Muscle of leg (tissue), 11 donors: ENCODE measurements around the gene RETREG3. TPM values are rescaled to one million over a fixed set of nuclear protein-coding genes. Genes with fewer than 3 reads are reported as not detected.
"Not testable (repeated sequence)": the region's sequence is repeated elsewhere in the genome, so short reads cannot be mapped to it uniquely, and the experiment has no call there.

Experiments used
- DNase-seq: peaks from one replicate; pipeline ENCODE4 v3.0.0; 2013
- H3K27ac ChIP-seq: one replicate; pipeline ENCODE4 v1.5.1; 2013; ENCODE audit warnings: mild to moderate bottlenecking, low read length, control low read depth
- H3K27me3 ChIP-seq: one replicate; pipeline ENCODE4 v1.6.1; 2013; ENCODE audit warnings: low read length; ENCODE audit not compliant: control insufficient read depth, insufficient read depth
- H3K36me3 ChIP-seq: one replicate; pipeline ENCODE4 v1.6.1; 2013; ENCODE audit warnings: low read length; ENCODE audit not compliant: control insufficient read depth, insufficient read depth
- H3K4me1 ChIP-seq: one replicate; pipeline ENCODE4 v1.6.1; 2013; ENCODE audit warnings: low read length; ENCODE audit not compliant: control insufficient read depth, insufficient read depth
- H3K4me3 ChIP-seq: one replicate; pipeline ENCODE4 v1.5.1; 2013; ENCODE audit warnings: low read length, control low read depth
- H3K9me3 ChIP-seq: replicated peaks from 2 replicates; pipeline ENCODE4 v1.6.1; 2013; ENCODE audit warnings: low read depth, low read length; ENCODE audit not compliant: control insufficient read depth
- WGBS: methylation state at CpG from one replicate; pipeline ENCODE4 v1.1.5; 2013; ENCODE audit warnings: missing lambda C conversion rate; ENCODE audit not compliant: insufficient coverage; 5-methylcytosine and 5-hydroxymethylcytosine counted together
- polyA plus RNA-seq, 8 donors: library from polyadenylated mRNA; unstranded; fragments of 120-200 nt; gene quantifications; one replicate each; pipeline versions ENCODE4 v1.2.1 to v1.2.3, GENCODE V29; 2013; ENCODE audit warnings: inconsistent platforms in 1 of 8, low replicate concordance in 1 of 8; ENCODE audit not compliant: insufficient read length in 8 of 8, insufficient read depth in 1 of 8
- total RNA-seq: library from RNA; stranded (reverse); fragments of 120-200 nt; gene quantifications from one replicate; pipeline ENCODE4 v1.2.4, GENCODE V29; 2013

Gene RETREG3
- total and polyA plus RNA-seq, 9 donors, result 27.6 to 39.1 (median 31.8) TPM

- Histone ChIP-seq H3K9me3 (no peaks in the 10 kb centered on the region), H3K4me3 (no peak overlapping the region), H3K27ac (no peak overlapping the region), H3K27me3 (no peaks in the 10 kb centered on the region), H3K4me1 (peaks cover 44% of the 10 kb centered on the region), H3K36me3 (peaks cover 42% of the 10 kb centered on the region)
- WGBS, result 75% methylated on average over 4 of the region's 9 CpGs
- DNase-seq, result no peak
Observed at GRCh38 chr17:42563950-42564349, 45.2 kb downstream of the RETREG3 start.

GRCh38 chr17:42563543-42563942 is 45.6 kb downstream of the RETREG3 start:
- Histone ChIP-seq H3K4me3 (no peak overlapping the region), H3K9me3 (no peaks in the 10 kb centered on the region), H3K27me3 (no peaks in the 10 kb centered on the region), H3K4me1 (peaks cover 44% of the 10 kb centered on the region), H3K27ac (no peak overlapping the region), H3K36me3 (peaks cover 38% of the 10 kb centered on the region)
- DNase-seq, result no peak
- 69% methylated on average over 1 of the region's 1 CpG for WGBS

DNA sequence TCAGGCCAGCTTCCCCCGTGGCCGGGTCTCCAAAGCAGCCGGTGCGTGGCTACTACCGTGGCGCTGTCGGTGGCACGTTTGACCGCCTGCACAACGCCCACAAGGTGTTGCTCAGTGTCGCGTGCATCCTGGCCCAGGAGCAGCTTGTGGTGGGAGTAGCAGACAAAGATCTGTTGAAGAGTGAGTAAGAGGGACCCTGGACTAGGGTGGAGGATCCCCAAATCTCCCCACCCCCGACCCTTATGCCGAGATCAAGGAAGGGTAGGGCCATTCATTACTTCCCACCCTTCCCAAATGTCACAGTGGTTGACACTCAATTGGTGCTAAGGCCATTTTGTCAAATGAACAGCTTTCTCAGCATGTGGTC is 46.0 kb downstream of the RETREG3 start:
- Histone ChIP-seq H3K27ac (peak overlapping the region; percentile 96), H3K27me3 (no peaks in the 10 kb centered on the region), H3K4me1 (peaks cover 40% of the 10 kb centered on the region), H3K4me3 (peak overlapping the region; percentile 95), H3K9me3 (no peaks in the 10 kb centered on the region), H3K36me3 (peaks cover 34% of the 10 kb centered on the region)
- DNase-seq, result no peak
- 80% methylated on average over 12 of the region's 14 CpGs for WGBS

GRCh38 chr17:42562388-42563142 is 46.6 kb downstream of the RETREG3 start:
- H3K9me3 ChIP-seq, result no peaks in the 10 kb centered on the region
- H3K27ac ChIP-seq, result peak overlapping the region; percentile 96
- H3K27me3 ChIP-seq, result no peaks in the 10 kb centered on the region
- no peak for DNase-seq
- H3K36me3 ChIP-seq, result peaks cover 34% of the 10 kb centered on the region
- peaks cover 36% of the 10 kb centered on the region for H3K4me1 ChIP-seq
- 6% methylated on average over 38 of the region's 48 CpGs for WGBS
- H3K4me3 ChIP-seq, result peak overlapping the region; percentile 95

GRCh38 chr17:42561897-42562387 is 47.2 kb downstream of the RETREG3 start, which contains the start of gene COASY:
COASY (plus strand) TSS chr17:42562148; CDS start chr17:42562623, 475 bp downstream.
- no peaks in the 10 kb centered on the region for H3K9me3 ChIP-seq
- H3K36me3 ChIP-seq, result peaks cover 34% of the 10 kb centered on the region
- peak; percentile 99 for DNase-seq
- peaks cover 34% of the 10 kb centered on the region for H3K4me1 ChIP-seq
- H3K27ac ChIP-seq, result peak within 1 kb of the TSS; percentile 96
- H3K27me3 ChIP-seq, result no peaks in the 10 kb centered on the region
- WGBS, result 0% methylated on average over 26 of the region's 26 CpGs
- peak within 1 kb of the TSS; percentile 95 for H3K4me3 ChIP-seq

- H3K9me3 ChIP-seq, result no peaks in the 10 kb centered on the region
- peaks cover 29% of the 10 kb centered on the region for H3K4me1 ChIP-seq
- no peak for DNase-seq
- WGBS, result no CpG with 5 or more reads among the region's 3 CpGs
- H3K27me3 ChIP-seq, result no peaks in the 10 kb centered on the region
- H3K36me3 ChIP-seq, result peaks cover 21% of the 10 kb centered on the region
- no peak overlapping the region for H3K4me3 ChIP-seq
- no peak overlapping the region for H3K27ac ChIP-seq
Observed at GRCh38 chr17:42560246-42560645, 48.9 kb downstream of the RETREG3 start.

DNA sequence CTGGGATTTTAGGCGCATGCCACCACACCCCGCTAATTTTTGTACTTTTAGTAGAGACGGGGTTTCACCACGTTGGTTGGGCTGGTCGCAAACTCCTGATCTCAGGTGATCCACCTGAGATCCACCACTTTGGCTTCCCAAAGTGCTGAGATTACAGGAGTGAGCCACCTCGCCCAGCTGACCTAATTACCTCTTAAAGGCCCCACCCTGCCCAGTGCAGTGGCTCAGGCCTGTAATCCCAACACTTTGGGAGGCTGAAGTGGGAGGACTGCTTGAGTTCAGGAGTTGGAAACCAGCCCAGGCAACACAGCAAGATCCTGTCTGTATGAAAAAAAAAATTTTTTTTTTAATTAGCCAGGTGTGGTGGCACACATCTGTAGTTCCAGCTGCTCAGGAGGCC is 50.1 kb downstream of the RETREG3 start:
- Histone ChIP-seq H3K36me3 (peaks cover 9% of the 10 kb centered on the region), H3K9me3 (no peaks in the 10 kb centered on the region), H3K27ac (no peak overlapping the region), H3K4me3 (no peak overlapping the region), H3K27me3 (no peaks in the 10 kb centered on the region), H3K4me1 (peaks cover 34% of the 10 kb centered on the region)
- DNase-seq, result no peak
- WGBS, result 93% methylated on average over 5 of the region's 6 CpGs

GRCh38 chr17:42555961-42556617 is 53.1 kb downstream of the RETREG3 start:
- not testable (repeated sequence) for DNase-seq, H3K36me3 ChIP-seq, H3K27ac ChIP-seq, H3K9me3 ChIP-seq, H3K4me3 ChIP-seq, H3K27me3 ChIP-seq
- 41% methylated on average over 3 of the region's 5 CpGs for WGBS
- peaks cover 23% of the 10 kb centered on the region for H3K4me1 ChIP-seq

DNA sequence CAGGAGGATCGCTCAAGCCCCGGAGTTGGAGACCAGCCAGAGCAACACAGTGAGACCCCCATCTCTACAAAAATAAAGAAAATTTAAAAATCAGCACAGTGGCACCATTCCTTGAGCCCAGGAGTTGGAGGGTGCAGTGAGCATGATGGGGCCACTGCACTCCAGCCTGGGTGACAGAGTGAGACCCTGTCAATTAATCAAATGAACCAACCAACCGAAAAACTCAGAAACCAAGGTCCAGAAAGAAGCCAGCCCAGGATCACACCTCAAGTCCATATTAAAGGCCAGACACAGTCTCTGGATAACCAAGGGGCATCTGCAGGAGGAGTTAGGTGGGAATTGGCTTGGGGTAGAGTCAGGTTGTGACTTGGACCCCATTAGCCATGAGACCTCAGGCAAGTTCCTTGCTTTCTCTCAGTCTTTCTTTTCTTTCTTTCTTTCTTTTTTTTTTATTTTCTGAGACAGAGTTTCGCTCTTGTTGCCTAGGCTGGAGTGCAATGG is 54.0 kb downstream of the RETREG3 start:
- no peak for DNase-seq
- WGBS, result no CpG with 5 or more reads among the region's 4 CpGs
- H3K36me3 ChIP-seq, result no peaks in the 10 kb centered on the region
- H3K4me1 ChIP-seq, result peaks cover 23% of the 10 kb centered on the region
- H3K4me3 ChIP-seq, result peak overlapping the region; percentile 96
- no peaks in the 10 kb centered on the region for H3K9me3 ChIP-seq
- no peaks in the 10 kb centered on the region for H3K27me3 ChIP-seq
- peak overlapping the region; percentile 95 for H3K27ac ChIP-seq
